ENCODE data around the gene ADAMTS2.
"Not testable (repeated sequence)": the region's sequence is repeated elsewhere in the genome, so short reads cannot be mapped to it uniquely, and the experiment has no call there.

The ADAMTS2 gene

DNA sequence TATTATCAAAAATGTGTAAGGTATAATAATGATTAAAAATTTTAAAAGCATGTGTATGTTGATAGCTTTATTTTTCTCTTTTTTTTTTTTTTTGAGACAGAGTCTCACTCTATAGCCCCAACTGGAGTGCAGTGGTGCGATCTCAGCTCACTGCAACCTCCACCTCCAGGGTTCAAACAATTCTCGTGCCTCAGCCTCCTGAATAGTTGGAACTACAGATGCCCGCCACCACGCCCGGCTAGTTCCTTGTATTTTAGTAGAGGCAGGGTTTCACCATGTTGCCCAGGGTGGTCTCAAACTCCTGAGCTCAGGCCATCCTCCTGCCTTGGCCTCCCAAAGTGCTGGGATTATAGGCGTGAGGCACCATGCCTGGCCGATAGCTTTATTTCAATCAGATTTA, 20.9 kb downstream of the ADAMTS2 start:
- DNase-seq, result not testable (repeated sequence)

DNA sequence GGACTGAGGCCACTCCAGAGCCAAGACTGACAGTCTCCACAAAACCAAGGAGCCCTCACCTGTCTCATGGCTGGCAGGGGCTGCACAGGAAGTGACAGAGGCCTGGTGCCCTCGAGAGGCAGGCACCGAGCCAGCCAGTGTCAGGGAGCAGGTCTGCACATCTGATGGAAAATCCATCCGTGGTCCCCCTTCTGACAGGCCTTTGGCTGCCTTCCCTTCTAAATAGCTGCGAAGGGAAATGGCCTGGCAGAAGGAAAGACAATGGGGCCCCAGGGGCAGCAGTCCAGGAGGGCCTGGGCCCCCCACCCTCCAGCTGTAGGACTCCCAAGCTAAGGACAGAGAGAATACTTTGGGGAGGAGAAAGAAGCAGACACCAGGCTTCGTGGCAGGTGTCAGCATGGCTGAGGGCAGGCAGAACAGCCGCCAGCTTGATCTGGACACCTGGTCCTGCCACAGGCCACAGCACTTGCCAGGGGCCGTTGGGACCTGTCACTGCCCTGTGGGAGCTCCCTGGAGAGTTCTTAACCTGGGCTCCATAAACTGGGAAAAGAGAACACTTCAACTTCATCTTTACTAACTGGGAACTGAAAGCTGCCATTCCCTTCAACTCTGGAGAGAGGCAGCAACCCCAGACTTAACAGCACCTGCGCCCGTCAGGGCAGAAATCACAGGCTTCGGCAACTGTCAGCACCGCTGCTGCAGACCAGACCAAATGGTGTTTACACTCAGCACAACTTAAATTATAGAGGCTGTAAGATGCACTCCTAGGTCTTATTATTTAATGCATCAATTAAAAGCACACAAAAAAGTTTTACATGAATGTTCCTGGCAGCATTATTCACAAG, 22.0 kb downstream of the ADAMTS2 start:
- DNase-seq, result no peak

DNA sequence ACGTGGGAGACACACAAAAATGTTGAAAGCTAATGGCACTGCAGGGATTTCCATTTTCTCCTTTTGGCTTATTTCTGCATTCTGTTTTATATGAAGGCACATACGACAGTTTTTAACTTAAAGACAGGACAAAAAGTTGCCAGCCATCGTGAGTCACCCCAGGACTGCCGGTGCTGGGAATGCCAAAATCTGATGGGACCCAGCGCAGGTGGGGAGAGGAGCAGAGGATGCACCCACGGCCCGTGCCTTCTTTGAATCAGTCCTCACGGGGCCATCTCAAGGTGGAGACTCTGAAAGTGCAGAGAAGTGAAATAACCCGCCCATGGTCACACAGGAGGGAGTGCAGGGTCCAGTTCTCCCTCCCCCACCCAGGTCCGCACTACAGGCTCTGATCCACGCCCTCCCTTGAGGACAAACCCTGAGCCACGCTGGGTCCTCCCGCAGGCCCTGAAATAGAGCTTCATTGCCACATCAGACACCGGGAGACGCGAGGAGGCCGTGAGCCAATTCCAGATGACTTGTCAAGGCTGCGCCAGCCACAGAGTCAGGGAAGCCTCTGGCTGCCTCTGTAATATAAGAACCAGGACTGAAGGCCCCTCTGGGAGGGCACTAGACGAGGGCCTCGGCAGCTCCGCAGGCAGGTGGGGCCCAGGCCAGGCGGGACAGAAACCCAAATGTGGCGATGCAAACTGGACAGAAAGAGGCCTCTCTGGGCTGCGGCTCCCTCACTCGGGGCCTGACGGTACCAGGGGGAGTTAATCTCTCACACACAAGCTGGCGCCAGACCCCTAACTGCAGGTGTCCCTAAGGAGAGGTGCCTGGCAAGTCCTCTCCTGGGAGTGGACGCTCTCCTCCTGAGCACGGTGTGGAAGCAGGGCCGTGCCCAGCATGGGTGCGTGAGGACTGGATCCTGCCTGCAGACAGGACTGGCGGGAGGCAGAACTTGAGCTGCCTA, 22.9 kb downstream of the ADAMTS2 start:
- no peak for DNase-seq

DNA sequence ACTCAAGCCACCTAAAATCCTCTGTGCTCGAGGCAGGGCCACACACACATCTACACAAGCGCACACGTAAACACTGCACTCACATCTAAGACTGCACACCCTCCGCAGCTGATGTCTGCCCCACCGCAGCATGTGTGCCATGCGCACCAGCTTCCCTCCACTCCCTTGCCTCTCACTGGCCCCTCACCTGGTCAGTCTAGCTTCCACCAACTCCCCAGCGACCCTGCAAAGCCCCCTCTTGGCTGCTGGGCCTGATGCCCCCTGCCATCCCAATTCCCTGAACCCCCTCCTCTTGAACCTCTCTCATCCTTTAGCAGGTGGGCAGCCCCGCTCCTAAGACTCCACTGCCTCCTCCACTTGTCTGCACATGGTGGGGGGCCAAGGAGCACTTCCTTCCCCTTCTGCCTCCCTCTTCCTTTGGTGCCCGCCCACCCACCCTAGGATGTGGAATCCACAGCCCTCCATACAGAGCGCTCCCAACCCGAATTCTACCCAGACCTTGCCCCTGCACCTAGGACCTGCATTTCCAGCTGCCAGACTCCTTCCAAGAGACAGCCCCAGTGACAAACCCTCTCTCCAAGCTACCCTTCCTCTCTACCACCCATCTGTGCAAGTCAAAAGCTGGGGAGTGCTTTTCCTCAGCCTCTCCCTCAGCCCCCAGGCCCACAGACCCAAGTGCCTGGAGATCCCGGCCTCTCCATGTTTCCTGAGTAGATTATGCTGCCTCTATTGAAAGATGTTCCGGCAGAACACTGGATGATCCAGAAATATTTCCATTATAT, 23.9 kb downstream of the ADAMTS2 start:
- DNase-seq, result no peak

DNA sequence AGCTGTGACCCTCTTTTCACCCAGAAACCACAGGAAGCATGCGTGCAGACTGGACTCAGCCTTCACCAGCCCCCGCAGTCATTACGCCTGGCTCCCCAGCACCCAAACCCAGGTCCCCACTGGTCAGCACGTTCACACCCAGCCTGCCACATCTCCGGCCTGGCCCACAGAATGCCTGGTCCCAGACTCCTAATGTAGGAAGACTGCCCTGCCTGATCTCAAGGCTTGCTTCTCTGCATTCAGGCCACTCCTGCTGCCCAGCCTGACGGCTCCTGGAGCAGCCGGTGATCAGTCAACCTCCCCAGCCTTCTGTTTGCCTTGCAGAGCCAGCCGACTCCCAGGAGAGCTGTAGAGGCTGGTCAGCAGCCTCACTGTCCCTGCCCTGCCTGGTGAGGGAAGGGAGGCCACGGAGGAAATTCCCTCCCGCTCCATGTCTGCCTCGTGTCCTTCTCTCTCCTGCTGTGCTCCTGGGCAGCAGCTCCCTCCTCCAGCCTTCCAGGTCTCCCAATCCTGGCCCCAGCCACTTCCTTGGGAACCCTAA, 25.4 kb downstream of the ADAMTS2 start:
- DNase-seq, result no peak

DNA sequence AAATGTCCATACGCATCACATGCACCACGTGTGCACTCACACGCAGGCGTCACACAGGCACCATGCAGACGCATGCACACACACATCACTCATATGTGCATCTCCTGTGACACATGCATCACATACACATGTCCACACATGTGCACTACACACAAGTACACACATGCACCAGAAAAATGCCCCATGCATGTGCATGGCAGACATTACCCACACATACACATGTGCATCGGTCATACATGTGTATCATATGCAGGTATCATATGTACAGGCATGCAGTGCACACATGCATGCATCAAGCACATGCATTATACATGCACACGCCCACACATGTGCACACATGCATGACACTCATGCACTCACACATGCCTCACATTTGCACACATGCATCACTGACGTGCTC, 26.1 kb downstream of the ADAMTS2 start:
- DNase-seq, result no peak

DNA sequence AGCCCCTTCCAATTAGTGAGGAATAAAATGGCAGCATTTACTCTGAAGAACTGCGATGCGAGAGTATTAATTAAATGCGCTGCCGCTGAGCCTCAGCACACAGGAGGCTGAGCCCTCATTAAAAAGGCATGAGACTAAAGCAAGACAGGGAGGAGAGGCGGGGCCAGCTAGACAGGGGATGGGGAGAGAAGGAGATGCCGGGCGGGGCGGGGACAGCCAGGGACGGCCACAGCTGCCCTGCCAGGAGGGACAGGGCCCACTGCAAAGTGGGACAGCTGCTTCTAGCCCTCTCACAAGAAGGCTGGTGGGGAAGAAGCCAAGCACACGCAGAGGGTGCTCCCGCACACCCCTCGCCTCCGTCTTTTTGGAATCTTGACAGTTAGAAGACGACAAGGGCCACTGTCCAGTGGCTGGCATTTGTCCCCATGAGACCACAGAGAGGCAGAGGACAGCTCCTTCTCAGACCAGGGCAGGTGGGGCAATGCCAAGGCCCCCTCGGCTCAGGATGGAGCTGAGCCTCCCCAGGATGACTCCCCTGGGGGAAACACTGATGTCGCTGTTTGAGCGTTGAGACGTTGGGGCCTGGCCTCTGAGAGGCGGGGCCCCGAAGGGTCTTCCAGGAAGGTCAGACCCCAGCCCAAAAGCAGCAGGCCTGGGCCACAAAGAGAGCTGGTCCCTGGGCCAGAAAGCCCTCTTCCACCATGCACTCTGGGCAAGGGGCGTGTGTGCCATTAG, 26.9 kb downstream of the ADAMTS2 start:
- DNase-seq, result no peak

DNA sequence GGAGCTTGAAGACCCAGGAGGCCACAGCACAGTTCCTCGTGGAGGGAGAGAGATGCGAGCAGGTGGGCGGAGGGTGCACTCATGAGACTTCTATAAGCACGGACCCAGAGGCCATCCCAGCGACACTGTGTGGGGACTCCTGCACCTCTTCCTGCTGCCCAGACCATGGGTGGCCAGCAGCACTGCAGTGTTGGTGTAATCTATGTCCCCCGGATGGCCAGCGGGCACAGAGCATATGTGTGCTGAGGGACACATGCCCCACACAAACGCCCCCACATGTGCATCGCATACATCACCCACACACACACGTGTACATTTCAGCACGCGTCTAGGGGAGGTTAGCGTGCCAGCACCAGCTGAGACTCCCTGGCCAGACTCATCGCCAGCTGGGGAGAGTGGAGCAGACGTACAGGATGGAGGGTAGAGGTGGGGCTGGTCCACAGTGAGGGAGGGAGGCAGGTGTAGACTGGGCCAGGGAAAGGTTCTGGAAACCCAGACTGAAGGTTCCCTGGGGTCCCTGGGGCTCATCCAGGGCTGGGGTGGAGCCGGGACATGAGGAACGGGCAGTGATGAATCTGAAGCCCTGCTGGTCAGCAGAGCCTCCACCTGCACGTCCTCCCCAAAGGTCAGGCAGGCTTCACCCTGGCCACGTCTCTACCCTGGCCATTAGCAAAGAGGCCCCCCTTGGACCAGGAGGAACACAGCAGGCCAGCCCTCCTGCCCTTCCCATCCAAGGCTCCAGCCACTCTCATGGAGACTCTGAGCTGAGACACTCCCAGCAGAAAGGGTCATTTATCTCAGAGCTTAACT, 27.6 kb downstream of the ADAMTS2 start:
- no peak for DNase-seq

DNA sequence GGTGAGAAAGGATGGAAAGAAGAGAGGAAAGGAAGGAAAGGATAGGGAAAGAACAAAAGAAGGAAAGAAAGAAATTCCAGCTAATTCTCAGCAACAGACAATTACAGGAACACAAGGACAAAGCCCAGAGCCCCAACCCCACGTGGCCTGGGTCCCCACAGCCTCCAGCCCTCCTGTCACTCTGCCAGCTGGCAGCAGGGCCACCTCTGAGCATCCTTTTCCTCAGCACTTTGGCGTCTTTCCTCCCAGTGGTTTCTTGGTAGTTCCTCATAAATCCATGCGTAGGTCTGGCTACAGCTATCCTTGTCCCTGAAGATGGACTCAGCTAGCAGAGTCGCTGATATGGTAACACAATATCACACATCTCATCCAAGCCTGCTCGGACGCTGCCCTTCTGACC, 28.3 kb downstream of the ADAMTS2 start:
- no peak for DNase-seq

DNA sequence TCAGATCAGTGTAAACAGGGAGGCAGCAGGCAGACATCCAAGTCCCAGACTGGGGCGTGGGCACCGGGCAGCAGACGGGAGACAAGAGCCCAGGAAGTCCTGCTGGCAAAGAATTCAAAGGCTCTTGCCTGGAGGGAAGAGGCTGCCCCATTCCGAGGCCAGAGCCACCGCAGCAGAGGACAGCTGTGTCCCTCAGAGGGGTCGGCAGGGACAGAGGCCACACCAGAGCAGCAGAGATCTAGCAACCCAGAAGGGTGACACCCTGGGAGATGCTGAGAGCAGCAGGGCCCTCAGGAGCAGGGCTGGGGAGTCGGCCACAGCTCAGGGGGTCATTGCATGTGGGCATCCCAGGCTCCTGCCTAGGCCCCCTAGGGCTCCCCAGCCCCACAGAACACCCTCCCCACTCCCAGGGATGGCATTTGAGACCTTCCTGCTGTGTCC, 29.1 kb downstream of the ADAMTS2 start:
- DNase-seq, result no peak

DNA sequence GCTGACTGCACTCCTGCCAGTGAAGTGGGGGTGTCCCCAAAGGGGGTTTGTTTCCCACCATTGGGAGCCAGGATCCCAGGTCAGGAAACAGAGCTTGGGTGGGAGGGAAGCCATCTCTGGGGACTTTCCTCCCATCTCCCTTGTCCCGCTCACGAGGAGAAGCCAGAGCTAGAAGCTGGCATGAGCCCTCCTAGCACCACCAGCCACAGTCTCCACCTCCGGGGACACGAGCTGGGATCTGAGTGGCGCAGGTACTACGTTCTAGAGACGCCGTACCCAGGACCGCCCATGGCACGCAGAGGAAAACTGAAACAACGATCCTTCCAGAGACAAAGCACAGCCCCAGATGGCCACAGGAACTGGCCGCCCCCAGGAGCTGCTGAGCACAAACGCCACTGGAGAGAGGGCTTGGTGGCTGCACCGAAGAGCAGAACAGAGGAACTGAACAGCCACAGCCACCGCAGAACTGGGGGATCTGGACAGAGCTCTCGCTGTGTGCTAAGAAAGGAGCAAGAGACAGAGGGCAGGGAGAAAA, 29.8 kb downstream of the ADAMTS2 start:
- no peak for DNase-seq

DNA sequence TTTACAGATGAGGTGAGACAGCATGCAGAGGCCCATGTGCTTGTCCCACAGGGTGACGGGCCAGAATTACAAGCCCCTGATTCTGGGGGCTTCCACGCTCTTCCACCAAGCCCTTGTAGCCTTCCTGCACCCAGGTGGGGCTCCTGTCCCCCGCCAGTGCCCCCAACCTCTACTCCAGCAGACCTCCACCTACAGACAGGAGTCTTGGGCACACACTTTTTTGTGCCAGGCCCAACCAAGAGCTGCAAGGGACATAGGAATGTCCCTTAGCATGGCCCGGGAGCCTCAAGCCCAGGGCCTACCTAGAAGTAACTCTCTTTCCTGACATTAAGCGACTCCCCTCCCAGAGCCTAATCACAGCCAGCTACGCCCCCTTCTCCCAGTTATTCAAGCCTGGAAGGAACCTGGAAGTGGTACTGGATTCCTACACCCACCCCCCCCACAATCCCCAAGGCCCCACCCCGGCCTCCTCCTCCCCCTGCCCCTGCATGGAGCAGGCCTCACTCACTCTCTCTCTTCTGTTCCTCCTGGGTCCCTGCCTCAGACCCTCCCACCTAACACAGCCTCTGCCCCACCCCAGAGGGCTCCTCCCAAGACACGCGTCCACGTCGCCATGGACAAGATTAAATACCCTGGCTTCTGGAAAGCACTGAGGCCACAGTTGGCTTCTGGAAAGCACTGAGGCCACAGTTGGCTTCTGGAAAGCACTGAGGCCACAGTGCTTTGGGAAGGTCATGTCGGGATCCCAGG, 30.5 kb downstream of the ADAMTS2 start:
- no peak for DNase-seq

DNA sequence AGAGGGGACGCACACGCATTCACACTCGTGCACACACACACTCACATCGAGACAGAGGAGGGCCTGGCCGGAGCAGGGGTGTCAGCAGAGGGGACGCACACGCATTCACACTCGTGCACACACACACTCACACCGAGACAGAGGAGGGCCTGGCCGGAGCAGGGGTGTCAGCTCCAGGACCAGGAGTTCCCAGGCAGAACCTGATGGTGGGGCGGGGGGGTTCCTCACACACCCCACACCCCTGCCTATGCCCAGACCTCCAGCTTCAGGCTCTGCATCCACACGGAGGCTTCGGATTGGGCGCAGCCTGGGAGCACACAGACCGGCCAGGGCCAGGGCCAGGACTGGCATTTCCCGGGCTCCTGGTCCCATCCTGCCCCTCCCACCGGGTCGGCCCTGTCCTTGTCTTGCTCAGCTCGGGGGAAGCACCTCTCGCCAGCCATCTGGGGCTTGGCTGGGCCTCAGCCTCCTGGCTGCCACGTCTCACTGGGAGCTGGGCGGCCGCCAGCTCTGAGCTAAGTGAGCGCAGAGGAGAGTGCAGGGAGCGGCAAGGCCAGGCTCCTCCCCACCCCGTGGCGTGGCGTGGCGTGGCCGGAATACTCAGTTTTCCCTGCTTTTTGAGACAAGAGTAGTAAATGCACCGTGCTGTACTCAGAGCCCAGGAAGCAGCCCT, 31.3 kb downstream of the ADAMTS2 start:
- no peak for DNase-seq

DNA sequence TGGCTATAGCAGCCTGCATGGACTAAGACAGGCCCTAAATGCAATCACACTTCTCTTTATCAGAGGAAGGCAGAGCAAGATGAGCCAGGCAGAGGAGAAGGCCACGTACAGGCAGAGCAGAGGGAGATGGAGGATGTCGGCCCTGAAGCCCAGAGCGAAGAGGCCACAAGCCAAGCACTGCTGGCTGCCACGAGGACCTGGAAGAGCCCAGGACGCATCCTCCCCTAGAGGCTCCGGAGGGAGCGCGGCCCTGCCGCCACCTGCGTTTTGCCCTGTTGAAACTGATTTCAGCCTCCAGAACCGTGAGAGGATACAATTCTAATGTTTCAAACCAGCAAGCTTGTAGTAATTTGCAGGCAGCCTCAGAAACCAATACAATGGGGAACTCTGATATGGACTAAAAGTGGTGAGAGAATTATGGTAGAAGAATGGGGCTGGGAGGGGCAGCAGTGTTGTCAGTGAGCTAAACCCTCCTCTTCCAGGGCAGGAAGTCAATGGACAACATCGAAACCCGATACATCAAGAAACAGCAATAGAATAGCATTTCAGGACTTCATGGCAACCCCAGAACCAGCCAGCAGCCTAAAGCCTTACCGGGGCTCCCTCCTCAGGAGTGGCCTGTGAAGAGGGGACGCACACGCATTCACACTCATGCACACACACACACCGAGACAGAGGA, 32.6 kb downstream of the ADAMTS2 start:
- DNase-seq, result no peak

DNA sequence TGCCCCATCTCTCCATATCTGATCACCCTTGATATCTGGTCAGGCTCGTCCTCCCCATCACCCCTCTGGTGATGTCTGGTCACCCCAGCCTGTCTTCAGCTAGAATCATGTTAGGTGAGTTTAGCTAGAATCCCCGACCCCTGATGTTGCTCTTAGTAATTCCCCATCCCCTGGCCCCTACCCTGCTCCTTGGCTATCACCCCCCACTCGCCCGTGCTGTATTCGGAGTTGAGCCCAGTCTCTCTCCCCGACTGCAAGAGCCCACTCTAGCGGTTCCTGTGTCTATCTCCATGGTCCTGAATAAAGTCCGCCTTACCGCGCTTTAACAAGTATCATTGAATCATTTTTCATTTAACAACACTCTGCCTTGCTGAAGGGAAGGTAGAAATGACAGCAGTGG, 33.7 kb downstream of the ADAMTS2 start:
- no peak for DNase-seq

DNA sequence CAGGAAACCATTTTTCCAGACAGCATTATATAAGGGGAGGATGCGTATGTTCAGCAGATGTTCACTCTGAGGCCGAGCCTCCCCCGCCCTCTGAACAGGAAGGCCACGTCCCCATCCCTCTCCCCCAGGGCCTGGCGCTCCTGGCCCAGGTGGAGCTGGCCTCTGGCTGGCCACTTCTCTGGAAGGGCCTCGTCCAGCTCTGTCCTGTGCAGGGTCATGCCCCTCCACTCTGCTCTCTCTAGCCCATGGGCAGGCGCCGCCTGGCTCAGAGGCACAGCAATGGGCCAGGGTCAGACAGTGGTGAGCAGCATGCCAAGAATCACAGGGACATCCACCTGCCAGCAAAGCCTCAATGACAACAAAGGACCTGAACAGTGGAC, 34.2 kb downstream of the ADAMTS2 start:
- no peak for DNase-seq

DNA sequence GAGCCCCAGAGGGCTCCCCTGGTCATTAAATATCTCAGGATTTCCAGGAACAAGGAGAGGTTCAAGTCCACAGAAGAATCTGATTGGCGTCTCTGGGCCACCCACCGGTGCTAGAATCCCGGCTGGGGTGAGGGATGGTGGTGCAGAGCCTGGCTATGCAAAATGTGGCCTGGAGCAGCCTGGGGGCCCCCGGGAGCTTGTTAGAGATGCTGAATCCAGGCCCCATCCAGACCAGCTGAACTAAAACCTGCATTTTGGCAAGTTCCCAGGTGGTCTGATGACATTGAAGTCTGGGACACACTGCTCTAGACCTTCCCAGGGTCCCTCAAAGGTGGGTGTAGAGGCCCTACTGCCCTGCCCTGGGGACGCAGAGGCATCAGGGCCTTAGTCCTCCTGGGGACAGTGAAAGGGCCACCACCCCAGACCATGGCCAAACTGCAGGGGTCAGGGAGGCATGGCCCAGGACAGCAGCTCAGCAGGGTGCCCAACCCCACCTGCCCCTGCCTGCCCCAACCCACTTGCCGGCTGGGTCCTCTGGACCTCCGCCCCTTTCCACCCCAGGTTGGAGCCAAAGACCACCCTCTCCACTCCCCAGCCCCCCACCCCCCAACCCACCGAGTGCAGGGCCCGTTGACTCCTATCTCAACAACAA, 34.7 kb downstream of the ADAMTS2 start:
- no peak for DNase-seq

DNA sequence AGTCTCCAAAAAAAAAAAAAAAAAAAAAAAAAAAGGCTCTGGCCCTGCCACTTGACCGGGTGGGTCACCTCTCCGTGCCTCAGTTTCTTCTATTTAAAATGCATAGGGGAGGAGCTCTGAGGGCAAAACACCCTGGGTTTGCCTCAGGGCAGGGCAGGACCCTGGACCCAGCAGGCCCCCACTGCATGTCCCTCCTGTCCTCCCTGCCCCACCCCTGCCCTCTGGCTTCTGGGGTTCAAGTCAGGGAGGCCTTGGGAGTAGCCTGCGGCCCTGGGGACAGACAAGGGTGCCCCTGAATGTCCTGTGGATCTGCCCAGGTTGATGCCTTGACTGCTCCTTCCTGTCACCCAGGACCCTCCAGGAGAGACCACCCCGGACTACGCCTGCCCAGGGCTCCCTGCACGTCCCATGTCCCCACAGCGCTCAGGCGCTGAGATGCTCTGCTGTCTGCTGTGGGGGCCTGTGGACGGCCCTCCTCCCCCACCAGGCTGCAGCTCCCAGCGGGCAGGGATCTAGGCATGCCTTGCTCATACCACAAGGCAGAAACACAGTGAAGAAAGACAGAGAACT, 35.4 kb downstream of the ADAMTS2 start:
- no peak for DNase-seq

Data from activated CD4-positive, alpha-beta T cell treated with anti-CD3 and anti-CD28 coated beads, Interleukin-2, amount 50 U/mL, for 48 hours (primary cell).